NCI-H1092 treated with DMSO at 0.1 percent for 48 hours (cell line): Measurements from ENCODE around the gene NR1H4.
"Not testable (repeated sequence)": the region's sequence is repeated elsewhere in the genome, so short reads cannot be mapped to it uniquely, and the experiment has no call there.

ENCODE experiments used
- DNase-seq: peaks from one replicate; lab custom pipeline; 2025; lab: John Stamatoyannopoulos, UW

The NR1H4 gene

DNA sequence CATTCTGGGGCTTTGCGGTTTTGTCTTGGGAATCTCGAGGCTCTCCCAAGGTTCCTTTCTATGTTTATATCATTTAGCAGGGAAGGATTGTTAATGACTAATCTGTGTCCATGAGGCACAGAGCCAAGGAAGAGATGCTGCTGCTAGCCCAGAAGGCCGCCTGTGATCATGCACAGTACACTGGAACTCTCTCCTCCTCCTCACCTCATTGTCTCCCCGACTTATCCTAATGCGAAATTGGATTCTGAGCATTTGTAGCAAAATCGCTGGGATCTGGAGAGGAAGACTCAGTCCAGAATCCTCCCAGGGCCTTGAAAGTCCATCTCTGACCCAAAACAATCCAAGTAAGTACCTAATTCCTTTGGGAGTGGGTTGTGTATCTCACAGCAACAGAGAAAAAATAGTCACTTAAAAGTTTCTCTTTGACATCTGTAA is at the start of gene NR1H4:
Gene NR1H4 (plus strand): TSS at position 151 of the 435 bp plus-strand sequence. CDS start 19,458 bp downstream, outside the sequence.
- DNase-seq = no peak

DNA sequence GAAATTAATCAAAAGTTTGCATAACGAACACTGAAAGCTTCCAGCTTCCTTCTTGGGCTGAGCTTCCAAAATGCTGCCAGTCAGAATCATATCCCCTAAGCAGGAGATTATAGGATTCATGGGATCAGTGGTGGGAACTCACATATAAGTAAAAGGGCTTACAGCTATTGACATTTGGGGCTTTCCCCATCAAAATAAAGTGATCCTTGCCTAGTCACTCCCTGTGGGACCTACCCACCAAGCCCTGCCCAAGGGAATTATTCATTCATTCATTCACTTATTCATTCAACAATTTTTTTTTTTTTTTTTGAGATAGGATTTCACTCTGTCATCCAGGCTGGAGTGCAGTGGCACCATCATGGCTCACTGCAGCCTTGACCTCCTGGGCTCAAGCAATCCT is 47.5 kb upstream of the NR1H4 start:
- no peak for DNase-seq

DNA sequence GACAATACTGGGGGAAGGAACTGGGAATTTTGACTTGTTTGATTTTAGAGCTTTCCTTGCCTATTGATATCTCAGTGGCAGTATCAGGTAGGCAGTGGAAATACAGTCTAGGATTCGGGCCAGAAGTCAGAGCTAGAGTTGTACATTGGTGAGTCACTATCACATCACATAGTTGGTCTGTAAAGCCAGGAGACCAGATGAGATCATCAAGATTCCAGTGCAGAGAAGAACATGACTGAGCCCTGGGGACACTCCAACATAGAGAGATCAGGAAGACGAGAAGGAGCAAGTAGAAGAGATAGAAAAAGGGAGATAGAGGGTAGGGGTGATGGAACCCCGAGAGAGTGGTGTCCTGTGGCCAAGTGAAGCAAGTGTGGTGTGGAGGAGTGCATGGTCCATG is 46.6 kb upstream of the NR1H4 start:
- DNase-seq = no peak

DNA sequence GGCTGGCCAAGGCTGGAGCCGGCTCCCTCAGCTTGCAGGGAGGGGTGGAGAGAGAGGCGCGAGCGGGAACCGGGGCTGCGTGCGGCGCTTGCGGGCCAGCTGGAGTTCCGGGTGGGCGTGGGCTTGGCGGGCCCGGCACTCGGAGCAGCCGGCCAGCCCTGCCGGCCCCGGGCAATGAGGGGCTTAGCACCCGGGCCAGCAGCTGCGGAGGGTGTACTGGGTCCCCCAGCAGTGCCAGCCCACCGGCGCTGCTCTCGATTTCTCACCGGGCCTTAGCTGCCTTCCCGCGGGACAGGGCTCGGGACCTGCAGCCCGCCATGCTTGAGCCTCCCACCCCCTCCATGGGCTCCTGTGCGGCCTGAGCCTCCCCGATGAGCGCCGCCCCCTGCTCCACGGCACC is 43.4 kb upstream of the NR1H4 start:
- not testable (repeated sequence) for DNase-seq

DNA sequence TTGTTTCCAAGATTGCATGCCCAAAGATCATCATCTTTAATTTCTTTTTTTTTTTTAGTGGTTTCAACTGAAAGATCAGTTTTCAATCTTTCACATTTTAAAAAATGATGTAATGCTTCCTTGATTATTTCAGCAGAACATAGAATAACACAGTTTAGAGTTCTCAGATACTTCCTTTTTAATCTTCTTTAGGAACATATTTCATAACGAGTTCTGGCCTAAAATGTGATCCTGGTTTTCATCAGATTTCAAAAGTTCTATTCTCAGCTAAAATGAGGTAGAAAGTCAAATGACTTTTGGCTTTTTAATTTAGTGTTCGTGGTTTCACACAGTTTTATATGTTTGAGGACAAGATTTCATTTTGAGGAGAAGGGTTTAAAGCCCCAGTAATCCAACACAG is 40.0 kb upstream of the NR1H4 start:
- no peak for DNase-seq

DNA sequence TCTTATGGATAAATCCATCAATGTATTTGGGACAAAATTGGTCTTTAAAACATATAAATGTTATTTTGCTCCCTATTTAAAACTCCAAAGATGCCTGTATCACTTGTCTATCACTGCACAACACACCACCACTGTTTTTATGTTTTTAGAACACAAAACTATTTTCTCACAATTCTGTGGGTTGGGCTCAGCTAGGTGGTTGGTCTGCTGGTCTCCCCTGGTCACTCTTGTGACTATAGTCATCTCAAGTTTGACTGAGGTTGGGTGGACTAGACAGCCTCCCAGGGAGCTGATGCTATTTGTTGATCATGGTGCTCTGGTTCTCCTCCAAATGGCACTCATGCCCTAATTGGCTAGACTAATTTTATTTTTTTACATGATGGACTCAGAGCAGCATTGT is 39.5 kb upstream of the NR1H4 start:
- DNase-seq = no peak

DNA sequence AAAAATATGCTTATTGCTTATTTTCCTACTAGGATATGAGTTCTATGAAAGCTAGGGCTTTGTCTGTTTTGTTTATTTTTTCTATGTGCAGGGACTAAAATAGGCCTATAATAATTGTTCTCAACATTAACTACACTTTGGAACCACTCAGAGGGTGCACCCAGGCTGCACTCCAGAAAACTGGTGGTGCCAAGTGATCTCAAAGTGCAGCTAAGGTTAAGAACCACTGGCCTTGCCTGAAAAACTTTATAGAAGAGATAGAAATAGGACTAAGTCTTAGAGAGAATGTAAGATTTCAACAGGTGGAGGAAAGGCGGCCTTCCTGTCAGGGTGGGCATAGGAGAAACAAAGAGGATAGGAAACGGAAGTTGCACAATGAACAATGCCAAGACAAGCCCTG is 37.7 kb upstream of the NR1H4 start:
- DNase-seq = no peak

DNA sequence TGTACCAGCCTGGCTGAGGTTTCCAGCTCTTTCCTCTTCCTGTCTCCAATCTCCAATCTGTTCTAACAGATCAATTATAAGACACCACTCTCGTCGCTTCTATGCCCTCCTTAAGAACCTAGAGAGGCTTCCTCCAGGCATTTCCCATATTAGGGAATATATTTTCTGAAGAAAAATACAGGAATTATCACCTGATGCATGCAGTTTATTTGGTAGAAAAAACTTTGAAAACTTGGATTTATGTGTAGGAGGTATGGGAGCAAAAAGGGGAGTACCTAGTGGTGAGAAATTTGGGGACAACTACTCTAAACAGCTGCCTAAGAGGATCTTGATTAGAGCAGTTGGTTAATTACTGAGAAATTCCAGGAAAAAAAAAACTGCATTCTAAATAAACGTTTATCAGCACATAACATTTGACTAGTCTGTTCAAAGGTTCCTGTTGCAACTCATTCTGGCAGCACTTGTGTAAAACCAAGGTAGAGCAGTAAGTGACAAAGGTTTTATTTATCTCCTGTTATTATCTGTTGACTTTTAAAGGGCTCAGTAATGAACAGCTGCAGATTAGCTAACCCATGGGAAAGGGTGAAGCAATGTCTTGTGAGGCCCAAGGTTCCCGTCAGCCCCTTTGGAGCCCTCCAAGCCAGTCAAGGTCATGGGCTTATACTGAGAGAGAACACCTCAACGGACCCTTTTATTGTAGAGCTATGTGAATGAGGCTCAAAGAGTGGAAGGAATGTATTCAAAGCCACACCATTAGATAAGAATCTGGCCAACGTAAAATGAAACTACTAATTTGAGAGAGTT is 36.4 kb upstream of the NR1H4 start:
- DNase-seq = no peak

DNA sequence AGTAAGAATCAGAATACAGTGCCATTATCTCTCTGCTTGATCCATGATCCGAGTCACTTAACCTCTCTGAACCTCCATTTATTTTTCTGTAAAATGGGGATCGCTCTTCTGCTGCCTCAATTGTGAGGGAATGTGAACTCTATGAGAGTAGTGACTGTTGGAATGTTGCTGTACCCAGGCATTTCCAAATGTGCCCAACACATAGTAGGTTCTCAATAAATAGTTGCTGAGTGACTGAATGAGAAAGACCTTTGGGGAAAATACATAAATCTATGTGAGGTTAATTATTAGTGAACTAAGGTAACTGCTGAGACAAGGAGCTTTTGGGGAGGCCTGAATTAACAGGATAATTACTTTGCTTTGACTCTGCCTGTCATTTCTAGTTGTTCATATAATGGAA is 33.9 kb upstream of the NR1H4 start:
- no peak for DNase-seq

DNA sequence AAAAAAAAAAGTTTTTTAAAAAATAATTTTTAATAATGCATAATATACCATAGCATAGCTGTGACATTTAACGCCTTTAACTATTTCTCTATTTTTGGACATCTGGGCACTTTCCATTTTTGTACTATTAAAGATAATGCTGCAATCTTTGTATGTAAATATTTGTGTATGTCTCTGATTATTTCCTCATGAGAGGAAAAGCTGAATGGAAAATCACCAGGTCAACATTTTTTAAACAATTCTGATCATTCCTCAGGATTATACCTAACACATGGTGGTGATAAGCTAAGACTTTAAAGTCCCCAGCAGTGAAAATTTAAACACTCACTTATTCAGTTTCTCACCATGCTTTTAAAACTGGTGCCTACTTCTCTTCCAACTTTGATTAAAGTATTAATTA is 31.3 kb upstream of the NR1H4 start:
- DNase-seq = no peak

DNA sequence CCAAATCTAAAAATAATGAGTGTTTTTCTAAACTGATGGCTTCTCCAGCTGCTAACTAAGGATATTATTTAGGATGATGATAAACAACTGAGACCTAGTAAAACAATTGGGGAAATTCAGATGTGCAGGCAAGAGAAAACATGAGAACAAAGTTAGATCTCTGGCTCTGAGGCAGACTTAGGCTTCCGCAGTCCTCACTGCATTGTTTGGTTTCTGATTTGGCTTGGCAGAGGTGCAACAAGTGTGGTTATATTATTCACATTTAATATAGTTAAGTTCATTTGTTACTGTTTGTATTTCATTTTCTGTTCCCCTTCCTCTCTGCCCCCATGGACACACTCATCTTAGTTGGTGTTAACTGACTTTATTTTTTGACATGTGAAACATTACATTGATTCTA is 30.2 kb upstream of the NR1H4 start:
- no peak for DNase-seq

DNA sequence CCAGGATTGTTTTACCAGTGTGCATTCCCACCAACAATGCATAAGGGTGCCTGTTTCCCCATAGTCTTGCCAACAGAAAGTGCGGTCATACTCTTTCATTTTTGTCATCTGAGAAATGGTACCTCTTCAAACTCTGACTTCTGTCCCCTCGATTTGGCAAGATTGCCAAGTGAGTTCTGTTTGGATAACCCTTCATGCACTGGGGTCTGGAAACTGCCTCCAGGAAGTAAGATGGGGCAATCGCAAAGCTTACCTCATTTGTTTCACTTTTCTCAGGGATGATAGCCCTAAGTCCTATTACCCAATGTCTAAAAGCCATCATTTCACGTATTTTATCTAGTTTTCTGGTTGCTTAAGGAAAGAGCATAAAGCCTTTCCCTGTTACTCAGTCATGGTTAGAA is 28.6 kb upstream of the NR1H4 start:
- DNase-seq = no peak

DNA sequence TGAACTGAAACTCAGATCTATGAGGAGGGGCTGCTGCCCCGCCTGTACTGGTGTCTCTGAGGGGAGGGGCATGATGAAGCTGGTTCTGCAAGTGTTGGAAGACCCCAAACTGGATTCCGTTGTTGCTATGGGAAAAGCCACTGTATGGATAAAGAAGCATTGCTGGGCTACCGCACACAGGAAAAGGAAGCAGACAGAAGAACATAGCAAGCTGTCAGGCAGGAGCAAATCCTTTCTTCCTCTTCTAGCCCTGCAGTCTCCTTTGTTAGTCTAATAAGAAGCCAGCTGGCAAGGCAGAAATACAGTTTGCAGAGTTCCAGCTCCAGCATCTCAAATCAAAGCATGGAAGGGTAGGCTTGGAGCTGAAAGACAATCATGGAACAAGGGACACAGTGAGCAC is 26.3 kb upstream of the NR1H4 start:
- DNase-seq = no peak

DNA sequence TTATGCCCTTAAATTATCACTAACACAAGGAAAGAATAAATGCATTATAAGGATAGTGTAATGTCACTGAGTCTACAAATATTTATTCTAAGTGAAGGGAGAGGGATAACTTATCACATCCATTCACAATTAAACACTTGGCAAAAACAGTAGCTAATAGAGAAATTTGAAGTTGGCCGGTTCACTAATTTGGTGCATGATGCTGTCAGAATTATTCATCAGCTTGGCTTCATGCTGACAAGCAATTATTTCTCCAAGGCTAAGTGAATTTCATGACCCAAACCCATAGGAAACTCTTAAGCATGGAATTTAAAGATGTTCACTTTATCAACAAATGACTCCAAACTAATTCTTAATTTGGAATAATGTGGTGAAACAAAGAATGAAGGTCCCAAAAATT is 25.0 kb upstream of the NR1H4 start:
- no peak for DNase-seq

DNA sequence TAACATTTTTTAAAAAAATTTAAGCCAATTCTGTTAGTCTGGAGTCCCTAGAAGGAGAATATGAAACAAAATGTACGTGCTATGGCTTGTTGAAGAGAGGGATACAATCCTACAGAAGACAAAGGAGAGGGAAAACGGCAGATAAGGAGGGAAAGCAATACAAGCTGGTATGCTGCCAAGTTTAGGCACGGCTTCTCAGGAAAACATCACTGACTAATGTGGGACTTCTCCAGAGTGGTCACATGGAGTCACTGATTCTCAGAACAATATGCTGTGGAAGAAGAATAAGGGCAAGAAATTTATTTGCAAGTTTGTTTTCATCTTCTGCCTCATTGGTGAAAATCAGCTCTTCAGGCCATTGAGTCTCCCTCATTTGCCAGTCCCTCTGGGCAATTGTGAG is 22.9 kb upstream of the NR1H4 start:
- no peak for DNase-seq

DNA sequence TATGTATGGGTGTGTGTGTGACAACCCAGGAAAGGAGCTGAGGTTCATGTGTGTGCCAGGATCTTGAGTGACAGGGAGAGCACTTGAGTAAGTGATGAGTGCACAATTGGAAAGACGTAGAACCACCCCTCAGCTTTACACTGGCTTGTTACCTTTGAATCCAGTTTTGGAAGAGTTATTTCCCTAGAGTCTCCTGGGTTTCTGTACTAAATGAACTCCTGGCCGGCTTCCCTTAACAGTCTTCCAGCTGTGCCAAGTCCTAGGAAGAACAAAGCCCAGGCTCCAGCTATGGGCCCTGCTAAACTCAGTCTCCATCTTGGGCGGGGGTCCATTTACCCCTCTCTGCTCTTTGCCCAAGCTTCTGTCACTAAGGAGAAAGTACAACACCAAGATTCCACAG is 19.7 kb upstream of the NR1H4 start:
- DNase-seq = no peak

DNA sequence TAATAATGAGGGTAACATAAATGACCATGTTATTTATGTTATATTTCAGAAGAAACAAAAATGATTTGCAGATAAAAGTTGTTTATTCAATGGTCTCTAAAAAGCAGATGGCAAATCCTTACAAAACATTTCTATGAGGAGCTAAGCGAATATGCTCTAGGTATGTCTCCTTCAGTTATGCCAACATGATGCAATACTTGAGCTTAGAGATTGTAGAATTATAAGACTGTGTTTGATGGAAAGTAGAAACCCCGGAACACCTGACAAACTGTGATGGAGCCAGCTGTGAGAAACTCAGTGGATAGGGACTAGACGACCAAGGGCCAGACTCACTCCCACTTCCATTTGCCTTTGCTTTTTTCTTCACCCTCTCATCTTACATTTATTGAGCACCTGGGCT is 17.8 kb upstream of the NR1H4 start:
- DNase-seq = no peak

DNA sequence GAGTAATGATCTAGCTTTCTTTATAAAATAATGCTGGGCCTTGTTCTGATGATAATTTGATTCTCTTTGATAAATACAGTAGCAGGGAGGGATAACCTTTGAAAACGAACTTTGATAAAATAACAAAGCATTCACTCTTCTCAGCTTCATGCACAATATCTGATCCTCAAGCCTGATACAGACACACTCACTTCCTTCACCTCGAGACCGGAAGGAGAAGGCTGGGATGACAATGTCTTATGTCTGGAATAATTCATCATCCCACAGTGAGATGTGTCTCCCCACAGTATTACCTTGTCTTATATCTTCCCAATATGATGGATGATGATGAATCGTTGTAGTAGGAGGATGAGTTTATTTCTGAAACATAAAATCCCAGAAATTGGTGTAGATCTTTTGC is 15.5 kb upstream of the NR1H4 start:
- DNase-seq = no peak

DNA sequence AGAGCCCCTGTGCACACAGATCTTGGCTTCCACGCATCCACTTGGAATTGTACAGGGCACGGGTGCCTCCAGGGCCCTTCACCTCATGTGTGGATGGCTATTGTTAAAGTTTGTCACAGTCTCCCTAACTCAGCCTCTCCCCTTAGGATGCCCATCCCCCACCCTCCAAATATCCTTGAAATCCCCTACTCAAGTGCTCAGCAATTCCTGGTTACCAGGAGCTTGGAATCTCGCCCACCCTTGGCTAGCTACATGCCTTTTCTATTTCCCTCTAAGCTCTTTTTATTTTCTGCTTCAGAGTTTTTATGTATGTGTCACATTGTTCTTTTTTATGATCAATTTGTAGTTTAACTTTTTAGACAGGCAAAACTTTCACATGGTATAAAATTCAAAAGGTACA is 13.0 kb upstream of the NR1H4 start:
- DNase-seq = no peak

DNA sequence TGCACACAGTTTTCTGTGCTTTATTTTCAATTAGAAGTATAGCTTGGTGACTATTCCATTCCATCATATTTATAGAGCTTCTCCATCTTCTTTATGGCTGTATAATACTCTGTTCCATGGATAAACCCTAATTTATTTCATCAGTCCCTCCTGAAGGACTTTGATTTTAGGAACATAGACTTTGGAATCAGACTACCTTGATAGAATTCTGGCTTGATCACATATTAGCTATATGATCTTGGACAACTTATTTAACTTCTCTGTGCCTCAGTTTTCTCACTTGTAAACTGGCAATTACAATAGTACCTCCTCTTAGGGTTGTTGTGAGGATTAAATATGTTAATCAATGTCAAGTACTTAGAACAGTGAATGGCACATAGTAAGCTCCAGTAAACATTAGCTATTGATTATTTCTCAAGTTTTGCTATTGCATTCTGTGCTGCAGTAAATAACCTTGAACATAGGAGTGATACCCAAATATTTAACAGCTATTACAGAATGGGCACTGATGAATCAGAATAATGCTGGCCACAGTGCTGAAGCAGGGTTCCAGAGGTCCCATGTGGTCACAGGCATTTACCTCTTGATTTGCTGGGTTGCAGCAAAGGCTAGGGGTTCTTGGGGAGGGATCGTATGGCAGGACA is 12.2 kb upstream of the NR1H4 start:
- no peak for DNase-seq

DNA sequence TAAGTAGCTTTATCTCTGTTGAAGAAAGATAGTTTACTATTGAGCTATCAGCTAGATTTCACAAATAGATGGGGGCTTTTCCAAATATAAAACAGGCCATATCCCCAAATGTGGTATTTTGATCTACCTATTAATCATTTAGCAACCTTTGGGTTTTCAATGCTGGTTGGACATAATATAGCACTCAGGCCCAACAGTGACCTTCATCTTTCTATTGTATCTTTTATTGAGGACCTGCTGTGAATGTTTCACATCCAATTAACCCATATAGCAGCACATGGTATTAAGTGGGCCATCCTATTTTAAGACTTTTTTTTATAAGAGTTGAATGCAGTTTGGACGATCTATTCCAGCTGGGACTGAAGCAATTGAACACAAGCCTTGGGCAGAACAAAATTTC is 10.0 kb upstream of the NR1H4 start:
- no peak for DNase-seq

DNA sequence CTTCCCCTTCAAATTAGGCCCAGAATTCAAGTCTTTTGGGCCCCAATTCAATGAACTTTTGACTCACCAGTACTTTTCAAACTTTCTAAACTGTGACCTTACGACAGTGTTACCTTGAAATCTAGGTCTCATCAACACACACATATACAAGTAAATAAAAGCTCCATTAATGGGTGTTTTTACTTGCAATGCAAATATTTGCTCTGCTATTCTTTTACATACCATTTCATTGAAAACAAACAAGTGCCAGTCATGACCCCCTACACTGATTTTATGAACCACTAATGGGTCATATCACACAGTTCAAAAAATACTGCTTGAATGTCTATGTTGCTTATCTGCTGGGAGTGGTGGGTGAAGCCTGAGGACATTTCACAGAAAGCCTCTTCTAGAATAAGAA is 9.1 kb upstream of the NR1H4 start:
- no peak for DNase-seq

DNA sequence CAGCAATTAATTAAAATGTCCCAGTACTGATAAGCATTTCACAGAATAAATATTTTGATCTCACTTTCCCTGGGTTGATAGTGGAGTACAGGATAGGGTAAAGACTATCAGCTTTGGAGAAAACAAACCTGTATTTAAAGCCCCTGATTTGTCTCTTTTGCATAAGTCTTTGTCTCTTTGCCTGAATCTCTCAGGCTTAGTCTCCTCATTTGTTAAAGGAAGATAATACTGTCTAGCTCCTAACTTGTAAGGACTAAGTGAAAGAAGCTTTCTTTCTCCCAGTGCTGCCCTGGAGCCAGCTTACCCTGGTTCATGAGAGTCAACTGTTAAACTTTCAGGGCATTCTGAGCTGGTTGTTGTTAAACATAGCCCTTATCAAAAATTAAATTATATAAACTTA is 5.5 kb upstream of the NR1H4 start:
- no peak for DNase-seq

DNA sequence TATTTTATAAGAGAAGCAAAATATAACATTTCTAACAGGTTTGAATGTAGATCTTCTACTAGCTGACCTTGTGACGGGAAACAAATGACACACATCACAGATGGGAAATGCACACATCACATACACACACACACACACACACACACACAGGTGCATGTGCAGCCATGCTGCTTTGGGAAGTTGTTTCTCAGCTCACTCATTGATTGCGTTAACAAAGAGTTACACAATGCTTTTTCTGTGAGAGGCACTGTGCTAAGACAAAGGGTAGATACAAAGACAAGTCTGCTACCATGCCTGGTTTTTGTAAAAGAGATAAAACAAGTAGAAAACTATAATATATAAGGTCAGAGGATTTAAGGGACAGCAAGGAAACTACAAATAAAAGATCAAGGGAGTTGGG is 1.3 kb upstream of the NR1H4 start:
- DNase-seq = no peak
